GM21447 (cell line): ENCODE measurements around the gene RBBP8NL.

Experiments
- ATAC-seq: cut with Tn5 transposase; IDR thresholded peaks from one replicate; pipeline ENCODE4 v1.9.1; 2021; ENCODE audit not compliant: unreplicated experiment

RBBP8NL gene

DNA sequence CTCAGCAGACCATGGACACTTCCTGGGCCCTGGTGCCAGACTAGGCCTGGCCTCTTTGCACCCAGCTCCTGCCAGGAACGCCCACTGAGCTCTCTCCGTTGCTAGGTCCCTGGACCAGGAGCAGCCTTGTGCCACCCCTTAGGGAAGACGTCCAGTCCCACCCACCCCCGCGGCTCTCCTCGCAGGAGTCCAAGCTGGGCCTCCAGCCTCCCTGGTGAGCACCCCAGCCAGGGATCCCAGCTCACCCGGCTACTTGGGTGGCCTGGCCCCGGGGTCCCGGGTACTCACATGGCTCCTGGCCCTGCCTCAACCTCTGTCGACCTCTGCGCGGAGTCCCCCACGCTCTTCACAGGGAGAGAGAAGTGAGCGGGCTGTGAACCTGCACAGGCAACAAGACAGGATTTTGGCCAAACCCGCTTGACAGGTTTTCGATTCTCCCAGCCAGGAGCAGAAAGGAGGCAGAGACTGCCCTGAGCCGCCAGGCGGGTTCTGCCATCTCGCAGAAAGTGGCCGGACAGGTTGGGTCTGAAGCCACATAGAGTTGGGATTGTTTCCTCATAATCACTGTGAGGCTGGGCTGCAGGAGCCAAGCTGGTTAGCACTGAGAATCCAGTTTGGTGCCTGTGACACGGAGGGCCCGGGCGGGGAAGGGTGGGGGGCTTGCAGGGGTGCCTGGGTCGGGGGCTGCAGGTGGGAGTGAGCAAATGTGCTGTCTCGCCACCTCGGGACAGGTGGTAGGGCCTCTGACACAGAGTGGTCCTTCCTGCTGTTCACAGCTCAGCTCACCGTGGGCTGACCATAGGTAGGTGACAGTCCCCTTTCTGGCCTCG, at the start of gene RBBP8NL:
RBBP8NL (minus strand) TSS at position 368 of the 830 bp plus-strand sequence. CDS start 7,892 bp downstream, outside the sequence.
- no peak for ATAC-seq

- ATAC-seq = no peak
Observed at GRCh38 chr20:62476056-62476838, 48.9 kb upstream of the RBBP8NL start.

GRCh38 chr20:62475772-62476055, 48.4 kb upstream of the RBBP8NL start, which contains the start of gene GATA5:
TSS of gene GATA5 (minus strand) at chr20:62475995. CDS start at chr20:62475521, 474 bp downstream.
- no peak for ATAC-seq

- ATAC-seq = no peak
Observed at GRCh38 chr20:62475027-62475771, 47.9 kb upstream of the RBBP8NL start.

DNA sequence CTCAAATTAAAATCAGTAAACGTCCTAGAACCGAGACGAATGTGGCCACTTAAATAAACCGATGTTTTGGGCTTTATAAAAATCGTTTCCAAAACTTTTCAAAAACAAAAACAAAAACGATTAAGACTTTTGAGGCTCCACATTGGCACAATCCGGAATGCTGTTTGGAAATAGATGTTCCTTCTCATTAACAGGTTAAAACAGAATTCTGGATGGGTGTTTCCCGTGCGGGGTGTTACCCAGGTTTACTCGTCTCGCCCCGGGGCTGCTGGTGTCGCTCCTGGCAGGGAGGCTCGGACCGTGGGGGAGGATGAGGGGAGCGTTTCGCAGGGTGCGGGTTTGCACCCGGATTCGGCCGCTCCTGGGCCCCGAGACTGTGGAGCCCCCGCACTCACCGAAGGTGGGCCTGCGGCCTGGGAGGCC, 47.3 kb upstream of the RBBP8NL start:
- ATAC-seq = no peak

- no peak for ATAC-seq
Observed at GRCh38 chr20:62473717-62474603, 46.6 kb upstream of the RBBP8NL start.

- ATAC-seq = no peak
Observed at GRCh38 chr20:62472941-62473585, 45.7 kb upstream of the RBBP8NL start.

GRCh38 chr20:62472138-62472940, 45.0 kb upstream of the RBBP8NL start:
- ATAC-seq = no peak

- ATAC-seq = no peak
Observed at GRCh38 chr20:62470459-62470858, 43.1 kb upstream of the RBBP8NL start.

DNA sequence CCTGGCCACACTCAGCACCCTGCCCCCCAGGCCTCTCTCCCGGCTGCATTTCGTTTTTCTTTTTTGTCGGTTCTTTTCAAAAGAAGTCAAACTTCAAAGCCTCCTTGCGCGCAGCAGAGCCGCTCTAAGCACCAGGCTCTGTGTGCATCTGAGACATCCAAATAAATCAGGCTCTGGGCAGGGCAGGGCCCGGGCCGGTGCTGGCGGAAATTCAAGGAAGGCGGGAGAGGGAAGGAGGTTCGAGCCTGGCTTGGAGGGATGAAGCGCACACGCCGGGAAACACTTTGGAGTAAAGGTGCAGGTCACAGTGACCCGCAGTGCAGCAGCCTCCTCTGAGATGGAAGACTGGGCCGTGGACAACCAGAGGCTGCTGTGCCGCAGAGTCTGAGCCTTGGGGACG, 42.7 kb upstream of the RBBP8NL start:
- ATAC-seq = no peak

DNA sequence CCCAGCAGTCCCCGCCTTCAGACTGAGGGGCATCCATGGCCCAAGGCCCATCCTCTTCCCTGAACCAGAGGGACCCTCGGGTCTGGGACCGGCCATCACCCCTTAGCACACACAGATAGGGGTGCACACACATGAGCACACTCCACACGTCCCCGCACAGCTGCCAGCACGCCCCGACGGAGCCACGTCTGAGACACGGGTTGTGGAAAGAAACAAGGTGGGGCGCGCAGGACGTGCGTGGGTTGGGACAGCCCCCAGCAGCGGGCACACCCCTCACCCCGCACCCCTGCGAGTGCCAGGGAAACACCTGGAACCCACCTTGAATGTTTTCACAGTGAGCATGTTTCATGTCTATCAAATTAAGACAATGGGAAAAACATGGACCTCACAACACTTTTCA, 42.0 kb upstream of the RBBP8NL start:
- no peak for ATAC-seq

GRCh38 chr20:62466806-62467537, 39.6 kb upstream of the RBBP8NL start:
- no peak for ATAC-seq

DNA sequence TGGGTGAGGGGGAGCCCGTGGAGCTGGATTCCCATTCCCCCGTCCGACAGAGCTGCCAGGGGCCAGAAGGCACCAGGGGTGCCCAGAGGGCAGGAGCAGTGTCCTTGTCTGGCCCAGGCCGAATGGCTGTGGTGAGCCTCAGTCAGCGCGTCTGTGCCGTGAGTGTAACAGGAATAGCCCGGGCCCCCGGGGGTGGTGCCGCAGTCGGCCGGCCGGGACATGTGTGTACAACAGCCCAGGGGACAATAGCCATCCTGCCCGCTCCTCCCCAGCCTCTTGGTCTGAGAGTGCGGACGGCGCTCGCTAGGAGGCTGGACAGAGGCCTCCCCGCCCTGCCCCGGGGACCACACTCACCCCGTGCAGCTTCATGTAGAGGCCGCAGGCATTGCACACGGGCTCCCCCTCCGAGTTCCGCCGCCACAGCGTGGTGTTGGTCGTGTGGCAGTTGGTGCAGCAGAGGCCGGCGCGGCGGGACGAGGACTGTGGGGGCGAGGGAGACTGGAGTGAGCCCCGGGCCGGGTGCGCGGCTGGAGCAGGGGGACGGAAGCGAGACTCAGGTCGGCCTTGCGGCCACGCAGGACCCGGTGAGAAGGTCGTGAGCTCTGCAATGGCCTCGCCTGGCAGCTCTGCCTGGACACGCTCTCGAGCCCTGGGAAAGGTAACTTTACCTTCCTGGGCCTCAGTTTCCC, 38.9 kb upstream of the RBBP8NL start:
- no peak for ATAC-seq

DNA sequence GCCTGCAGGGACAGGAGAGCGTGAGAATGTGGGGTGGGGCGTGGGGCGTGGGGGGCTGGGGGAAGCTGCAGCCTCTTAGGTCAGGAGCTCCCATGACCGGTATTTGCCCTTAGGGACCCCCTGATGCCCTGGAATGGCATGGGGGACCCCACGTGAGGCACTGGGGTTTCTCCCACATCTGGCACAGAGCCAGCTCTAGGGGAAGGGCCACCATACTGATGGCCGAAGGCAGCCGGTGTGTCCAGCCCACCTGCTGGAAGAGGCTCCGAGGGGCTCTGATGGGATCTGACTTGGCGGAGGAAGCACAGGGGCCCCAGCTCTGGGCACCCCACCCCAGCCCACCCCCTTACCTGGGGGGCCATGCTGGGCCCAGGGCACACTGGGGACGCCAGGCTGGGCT, 37.7 kb upstream of the RBBP8NL start:
- no peak for ATAC-seq

DNA sequence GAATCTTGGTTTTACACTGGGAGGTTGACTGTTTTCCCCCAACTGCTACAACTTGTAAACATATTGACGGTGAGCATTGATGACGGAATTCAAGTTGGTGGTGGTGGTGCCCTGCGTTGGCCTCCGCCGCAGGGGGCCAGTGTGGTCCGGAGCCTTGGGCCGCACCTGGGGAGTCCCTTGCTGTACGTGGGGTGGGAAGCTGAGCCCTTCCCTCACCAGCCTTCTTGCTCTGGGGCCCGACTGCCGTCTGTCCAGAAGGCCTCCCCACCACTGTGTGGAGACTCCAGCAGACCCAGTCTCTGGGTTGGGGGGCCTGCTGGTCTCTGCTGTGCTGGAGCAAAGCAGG, 37.1 kb upstream of the RBBP8NL start:
- no peak for ATAC-seq

- ATAC-seq = no peak
Observed at GRCh38 chr20:62463651-62464424, 36.5 kb upstream of the RBBP8NL start.

GRCh38 chr20:62462976-62463592, 35.7 kb upstream of the RBBP8NL start:
- no peak for ATAC-seq
